T-helper 2 cell (primary cell): ENCODE measurements around the gene PAAF1.
A peak's percentile ranks its signal among the peaks of the same experiment; 100 is the strongest.

Experiments
- DNase-seq, 5 experiments: peaks; one replicate each; pipeline versions ENCODE4 v3.0.0 to v3.0.0-alpha.2; 2012 to 2022

PAAF1 gene

GRCh38 chr11:73949246-73949645, 72.4 kb downstream of the PAAF1 start:
- no peak for DNase-seq

GRCh38 chr11:73949912-73950311, 73.1 kb downstream of the PAAF1 start:
- no peak for DNase-seq

- no peak for DNase-seq
Measured at GRCh38 chr11:73950869-73951710, 74.3 kb downstream of the PAAF1 start, which contains the start of gene DNAJB13. DNAJB13 (plus strand) TSS chr11:73951026; CDS start chr11:73951070, 44 bp downstream.

- DNase-seq: no peak
Measured at GRCh38 chr11:73951797-73952196, 75.0 kb downstream of the PAAF1 start.

- DNase-seq: no peak
Measured at GRCh38 chr11:73956876-73957653, 80.3 kb downstream of the PAAF1 start.

- DNase-seq: no peak
Measured at GRCh38 chr11:73957654-73958361, 81.0 kb downstream of the PAAF1 start.

- DNase-seq: no peak
Measured at GRCh38 chr11:73958521-73959141, 81.8 kb downstream of the PAAF1 start.

- DNase-seq: no peak
Measured at GRCh38 chr11:73961321-73961720, 84.5 kb downstream of the PAAF1 start.

- DNase-seq: no peak
Measured at GRCh38 chr11:73962101-73962705, 85.4 kb downstream of the PAAF1 start.

GRCh38 chr11:73963861-73964260, 87.1 kb downstream of the PAAF1 start:
- no peak for DNase-seq

GRCh38 chr11:73965076-73965763, 88.4 kb downstream of the PAAF1 start:
- DNase-seq: no peak

- no peak for DNase-seq
Measured at GRCh38 chr11:73965764-73966121, 88.9 kb downstream of the PAAF1 start.

- no peak for DNase-seq
Measured at GRCh38 chr11:73968356-73968966, 91.7 kb downstream of the PAAF1 start.

GRCh38 chr11:73969091-73969490, 92.3 kb downstream of the PAAF1 start:
- DNase-seq: no peak

- peak in 2 of 5 experiments; percentile 44 to 50 for DNase-seq
Measured at GRCh38 chr11:73969991-73970800, 93.4 kb downstream of the PAAF1 start.

- no peak for DNase-seq
Measured at GRCh38 chr11:73971175-73971719, 94.4 kb downstream of the PAAF1 start.

GRCh38 chr11:73972187-73972586, 95.4 kb downstream of the PAAF1 start:
- DNase-seq: no peak

- no peak for DNase-seq
Measured at GRCh38 chr11:73972620-73973449, 96.0 kb downstream of the PAAF1 start.
